DMS53 (cell line): ENCODE measurements around the gene BRD3OS.
A peak's percentile ranks its signal among the peaks of the same experiment; 100 is the strongest.

Experiments
- DNase-seq: peaks from one replicate; lab custom pipeline; 2025; lab: John Stamatoyannopoulos, UW

The BRD3OS gene

DNA sequence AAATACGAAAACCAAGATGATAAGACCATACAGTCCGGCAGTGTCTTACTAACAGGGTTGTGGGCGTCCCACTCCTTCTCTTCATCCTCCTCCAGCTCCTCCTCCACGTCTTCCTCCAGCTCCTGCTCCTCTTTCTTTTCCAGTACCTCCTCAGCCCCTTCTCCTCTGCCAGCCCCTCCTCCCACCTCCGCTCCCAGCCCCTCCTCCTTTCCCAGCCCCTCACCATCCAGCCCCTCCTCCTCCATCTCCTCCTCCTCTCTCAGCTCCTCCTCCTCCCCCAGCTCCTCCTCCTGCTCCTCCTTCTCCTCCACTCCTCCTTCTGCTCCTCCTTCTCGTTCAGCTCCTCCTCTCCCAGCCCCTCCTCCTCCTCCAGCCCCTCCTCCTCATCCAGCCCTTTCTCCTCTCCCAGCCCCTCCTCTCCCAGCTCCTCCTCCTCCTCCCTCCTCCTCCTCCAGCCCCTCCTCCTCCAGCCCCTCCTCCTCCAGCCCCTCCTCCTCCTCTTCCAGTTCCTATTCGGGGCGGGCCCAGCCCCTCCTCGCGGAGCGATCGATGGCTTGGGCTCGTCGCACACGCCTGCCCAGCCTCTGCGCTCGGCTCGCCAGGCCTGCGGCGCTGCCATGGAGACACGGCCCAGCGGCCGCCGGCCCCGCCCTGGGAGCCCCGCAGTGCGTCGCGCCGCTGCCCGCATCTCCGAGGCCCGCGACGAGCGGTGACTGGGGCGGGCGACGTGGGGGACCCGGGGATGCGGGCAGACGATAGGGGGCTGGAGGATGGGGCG is at the start of gene BRD3OS:
BRD3OS (plus strand) TSS at position 654 of the 778 bp plus-strand sequence. CDS start 1,267 bp downstream, outside the sequence.
- DNase-seq: peak; percentile 99

DNA sequence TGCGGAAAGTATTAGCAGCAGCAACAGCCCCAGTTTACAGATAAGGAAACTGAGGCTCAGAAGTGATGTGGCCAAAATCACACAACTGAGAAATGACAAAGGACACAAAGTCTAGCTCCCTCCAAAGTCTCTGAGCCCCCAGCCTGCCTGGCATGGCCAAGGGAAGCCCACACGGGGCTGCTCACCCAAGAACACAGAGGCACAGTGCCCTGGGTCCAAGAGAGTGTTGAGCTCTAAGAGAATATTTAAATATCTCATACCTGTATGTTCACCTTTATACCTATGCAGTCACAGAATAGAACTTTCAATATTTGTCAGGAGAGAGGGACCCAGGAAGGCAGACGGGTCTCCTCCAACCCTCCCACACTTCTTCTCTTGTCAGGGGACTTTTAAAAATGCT is 49.8 kb upstream of the BRD3OS start:
- DNase-seq: no peak

DNA sequence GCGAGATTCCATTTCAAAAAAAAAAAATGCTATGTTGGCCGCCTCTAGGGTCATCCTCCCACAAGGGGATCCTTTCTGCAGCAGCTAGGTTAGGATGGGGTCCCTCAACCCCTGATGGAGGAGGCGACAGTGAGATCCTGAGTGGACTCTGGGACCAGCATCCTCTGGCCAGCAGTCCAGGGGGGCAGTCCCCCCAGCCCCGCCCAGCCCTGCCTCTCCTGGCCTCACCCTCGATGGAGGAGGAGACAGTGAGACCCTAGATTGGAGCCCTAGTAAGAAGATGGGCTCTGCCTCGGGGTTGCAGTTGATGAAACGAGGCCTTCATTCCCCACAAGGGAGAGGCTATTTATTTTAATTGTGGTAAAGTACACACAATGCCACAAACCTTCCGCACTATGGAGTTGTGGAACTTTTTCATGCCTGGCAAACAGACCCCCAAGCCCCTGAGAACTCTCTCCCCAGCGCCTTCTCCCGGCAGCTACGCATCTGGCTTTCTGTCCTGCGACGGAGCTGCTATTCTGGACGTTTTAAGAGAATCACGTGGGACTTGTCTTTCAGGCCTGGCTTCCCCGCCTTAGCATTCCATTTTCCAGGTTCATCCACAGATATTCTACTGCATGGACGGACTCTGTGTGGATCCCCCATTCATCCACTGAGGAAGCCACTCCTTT is 49.0 kb upstream of the BRD3OS start:
- no peak for DNase-seq

DNA sequence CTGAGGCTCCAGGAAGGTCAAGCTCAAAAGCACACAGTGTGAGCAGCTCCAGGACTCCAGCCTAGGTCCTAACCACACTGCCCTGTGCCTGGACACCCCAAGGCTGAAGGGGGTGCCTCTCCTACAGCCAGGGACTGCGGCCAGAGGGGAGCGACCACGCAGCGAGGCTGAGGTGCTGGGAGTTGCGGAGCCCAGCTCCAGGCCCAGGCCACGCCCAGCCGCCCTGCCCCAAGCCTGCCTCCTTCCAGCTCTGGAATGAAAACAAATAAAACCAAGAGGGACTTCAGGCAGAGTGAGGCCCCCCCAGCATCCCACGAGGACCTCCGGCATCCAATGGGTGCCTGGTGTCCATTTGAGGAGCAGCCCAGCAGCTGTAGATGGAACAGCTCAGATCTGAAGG is 48.4 kb upstream of the BRD3OS start:
- no peak for DNase-seq

- no peak for DNase-seq
Observed at GRCh38 chr9:133977421-133978201, 47.7 kb upstream of the BRD3OS start.

DNA sequence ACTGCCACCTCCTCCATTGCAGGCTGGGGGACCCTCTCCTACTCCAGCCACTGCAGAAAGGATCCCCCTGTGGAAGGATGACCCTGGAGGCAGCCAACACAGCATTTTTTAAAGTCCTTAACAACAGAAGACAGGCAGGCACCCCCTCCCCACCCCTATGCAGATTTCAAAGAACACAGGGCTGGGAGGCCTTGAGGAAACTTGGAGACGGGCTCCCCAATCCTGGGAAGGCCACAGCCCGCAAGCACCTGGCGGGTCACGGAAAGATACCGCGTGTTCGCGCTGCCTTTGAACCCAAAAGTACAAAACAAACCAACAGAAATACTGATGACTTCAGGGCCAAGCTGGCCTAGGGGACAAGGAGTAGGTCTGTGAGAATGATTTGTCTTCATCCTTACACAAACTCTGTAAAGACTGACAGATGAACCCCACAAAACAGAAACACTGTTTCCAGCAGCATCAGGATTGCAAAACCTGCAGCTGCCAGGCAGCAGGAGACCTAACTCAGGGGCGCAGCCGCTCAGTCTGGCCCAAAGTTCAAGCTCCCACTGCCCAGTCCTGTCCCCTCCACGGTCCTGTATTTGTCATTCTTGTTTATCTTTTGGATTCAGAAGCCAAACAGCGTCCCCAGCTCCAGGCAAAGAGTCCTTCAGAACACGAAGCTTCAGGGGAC is 46.9 kb upstream of the BRD3OS start:
- no peak for DNase-seq

- DNase-seq: no peak
Observed at GRCh38 chr9:133978899-133979272, 46.4 kb upstream of the BRD3OS start.

GRCh38 chr9:133979273-133979920 is 45.9 kb upstream of the BRD3OS start:
- DNase-seq: no peak

- DNase-seq: no peak
Observed at GRCh38 chr9:133979921-133980863, 45.1 kb upstream of the BRD3OS start.

- no peak for DNase-seq
Observed at GRCh38 chr9:133980864-133981588, 44.3 kb upstream of the BRD3OS start.

GRCh38 chr9:133981589-133981957 is 43.7 kb upstream of the BRD3OS start:
- DNase-seq: no peak

DNA sequence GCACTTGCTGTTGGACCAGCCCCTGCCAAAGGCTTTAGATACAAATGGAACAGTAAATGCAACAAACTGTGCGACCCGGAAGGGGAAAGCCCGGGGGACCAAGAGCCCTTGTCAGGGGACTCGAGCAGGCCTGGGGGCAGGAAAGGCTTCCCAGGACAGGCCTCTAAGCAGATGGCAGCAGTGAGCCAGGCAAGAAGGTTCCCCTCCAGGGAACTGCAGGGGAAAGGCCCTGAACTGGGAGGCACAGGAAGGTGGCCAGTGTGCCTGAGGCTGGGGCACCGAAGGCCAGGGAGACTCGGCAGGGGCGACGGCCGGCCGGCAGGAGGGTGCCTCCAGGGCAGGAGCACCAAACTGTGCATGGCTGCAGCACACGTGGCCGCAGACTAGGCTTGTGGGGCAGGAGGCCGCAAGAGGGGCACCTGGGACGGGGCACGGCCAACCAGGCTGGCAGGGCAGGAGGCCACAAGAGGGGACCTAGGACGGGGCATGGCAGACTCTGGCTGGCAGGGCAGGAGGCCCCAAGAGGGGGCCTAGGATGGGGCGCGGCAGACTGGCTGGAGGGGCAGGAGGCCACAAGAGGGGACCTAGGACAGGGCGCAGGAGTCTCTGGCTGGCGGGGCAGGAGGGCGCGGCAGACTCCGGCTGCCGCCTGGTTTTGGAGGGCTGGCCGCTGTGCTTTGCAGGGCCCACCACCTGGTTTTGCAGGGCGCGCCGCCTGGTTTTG is 43.2 kb upstream of the BRD3OS start:
- no peak for DNase-seq

DNA sequence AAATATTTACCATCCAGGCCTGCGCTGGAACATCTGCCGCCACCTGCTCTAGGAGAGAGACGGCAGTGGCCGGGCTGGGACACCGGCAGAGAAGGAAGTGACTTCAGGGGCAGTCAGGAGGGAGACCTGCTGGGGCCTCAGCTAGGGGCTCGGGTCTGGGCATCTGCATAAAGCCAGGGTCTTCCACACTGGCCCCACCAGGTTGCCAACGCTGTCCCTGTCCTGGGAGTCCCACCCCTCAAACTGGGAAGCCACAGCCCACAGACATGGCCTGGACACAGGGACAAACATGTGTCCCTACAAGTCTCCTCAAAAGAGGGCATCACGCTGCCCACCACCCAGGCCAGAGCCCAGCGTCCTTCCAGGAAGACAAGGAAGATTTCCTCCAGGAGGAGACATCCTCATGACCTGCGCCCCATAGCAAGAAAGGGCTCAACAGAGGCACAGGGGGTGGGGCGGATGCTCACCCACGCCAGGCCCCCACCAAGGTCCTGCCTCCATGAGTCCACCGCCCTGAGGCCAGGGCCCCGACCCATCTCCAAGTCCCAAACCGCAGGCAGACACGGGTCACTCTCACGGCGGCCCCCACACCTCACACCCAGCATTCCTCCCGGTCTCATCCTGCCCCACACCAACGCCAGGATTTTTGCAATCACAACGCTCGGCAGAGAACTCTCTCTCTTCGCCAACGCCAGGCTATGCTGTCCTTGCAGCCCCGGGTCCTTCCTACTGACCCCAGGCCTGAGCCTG is 42.1 kb upstream of the BRD3OS start:
- DNase-seq: no peak

- DNase-seq: no peak
Observed at GRCh38 chr9:133986061-133986460, 39.2 kb upstream of the BRD3OS start.

- DNase-seq: no peak
Observed at GRCh38 chr9:133986774-133987445, 38.4 kb upstream of the BRD3OS start.

DNA sequence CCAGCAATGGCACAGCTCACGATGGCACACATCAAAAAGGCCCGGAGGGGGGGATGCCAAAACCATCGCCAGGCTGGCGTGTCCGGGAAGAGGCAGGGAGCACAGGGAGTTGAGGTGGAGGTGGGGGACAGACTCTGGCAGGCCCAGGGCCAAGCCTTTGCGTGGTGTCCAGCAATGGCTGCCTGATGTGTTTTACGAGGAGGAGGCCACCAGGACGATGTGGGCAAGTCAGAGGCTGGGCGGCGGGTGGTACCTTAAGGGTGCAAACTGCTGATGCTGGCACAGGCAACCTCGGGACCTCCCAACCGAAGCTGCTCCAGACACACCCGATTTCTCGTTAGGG is 37.9 kb upstream of the BRD3OS start:
- DNase-seq: no peak

GRCh38 chr9:133987946-133988665 is 37.2 kb upstream of the BRD3OS start:
- no peak for DNase-seq
